GM18511 (cell line): ENCODE results near the gene IQSEC1.
"Not testable (repeated sequence)": the region's sequence is repeated elsewhere in the genome, so short reads cannot be mapped to it uniquely, and the experiment has no call there.

Experiments used
- ATAC-seq: cut with Tn5 transposase; IDR thresholded peaks from one replicate; pipeline ENCODE4 v1.9.1; 2021; ENCODE audit warnings: mild to moderate bottlenecking, moderate library complexity; ENCODE audit not compliant: unreplicated experiment

IQSEC1 gene

DNA sequence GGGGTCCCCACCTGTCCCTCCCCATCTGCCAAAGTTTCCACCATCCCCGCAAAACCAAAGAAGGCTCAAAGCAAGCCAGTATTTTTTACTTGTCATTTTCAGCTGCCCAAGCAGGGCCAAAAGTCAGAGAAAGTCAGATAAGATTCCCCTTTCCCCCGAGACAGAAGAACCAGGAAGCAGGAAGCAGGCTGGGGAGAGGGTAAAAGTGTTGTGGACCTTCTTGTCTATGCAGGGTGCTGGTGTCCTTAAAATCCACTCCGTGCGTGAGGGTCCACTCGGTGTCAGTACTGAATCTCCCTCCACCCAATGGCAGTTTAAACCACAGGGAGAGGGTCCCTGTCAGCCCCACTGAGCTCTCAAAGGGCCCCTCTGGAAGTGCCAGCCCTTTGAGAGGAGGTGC is 211.6 kb downstream of the IQSEC1 start:
- ATAC-seq = no peak

DNA sequence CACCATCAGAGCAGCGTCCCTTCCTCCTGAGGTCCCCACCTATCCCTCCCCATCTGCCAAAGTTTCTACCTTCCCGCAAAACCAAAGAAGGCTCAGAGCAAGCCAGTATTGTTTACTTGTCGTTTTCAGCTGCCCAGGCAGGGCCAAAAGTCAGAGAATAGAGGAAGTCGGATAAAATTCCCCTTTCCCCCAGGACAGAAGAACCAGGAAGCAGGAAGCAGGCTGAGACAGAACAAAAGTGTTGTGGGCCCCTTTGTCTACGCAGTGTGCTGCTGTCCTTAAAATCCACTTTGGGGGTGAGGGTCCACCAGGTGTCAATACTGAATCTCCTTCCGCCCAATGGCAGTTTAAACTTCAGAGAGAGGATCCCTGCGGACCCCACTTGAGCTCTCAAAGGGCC is 213.4 kb downstream of the IQSEC1 start:
- ATAC-seq = no peak

DNA sequence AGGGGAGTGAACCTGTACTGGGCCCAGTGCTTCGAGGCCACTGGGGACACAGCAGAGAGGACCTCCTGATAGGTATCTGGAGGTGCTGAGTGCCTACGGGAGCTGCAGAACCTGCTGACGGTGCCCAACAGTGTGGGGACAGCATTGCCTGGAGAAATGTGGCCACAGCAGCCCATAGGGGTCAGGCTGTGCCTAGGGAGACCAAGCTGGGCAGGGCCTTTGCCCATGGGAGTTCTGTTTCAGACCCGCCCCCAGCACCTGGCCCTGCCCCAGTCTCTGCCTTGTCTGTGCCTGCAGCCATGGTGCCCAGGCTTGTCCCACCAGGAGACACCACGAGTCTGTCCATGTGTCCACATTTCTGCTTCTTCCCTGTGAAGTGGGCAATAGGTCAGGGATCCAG is 216.6 kb downstream of the IQSEC1 start:
- ATAC-seq = no peak

DNA sequence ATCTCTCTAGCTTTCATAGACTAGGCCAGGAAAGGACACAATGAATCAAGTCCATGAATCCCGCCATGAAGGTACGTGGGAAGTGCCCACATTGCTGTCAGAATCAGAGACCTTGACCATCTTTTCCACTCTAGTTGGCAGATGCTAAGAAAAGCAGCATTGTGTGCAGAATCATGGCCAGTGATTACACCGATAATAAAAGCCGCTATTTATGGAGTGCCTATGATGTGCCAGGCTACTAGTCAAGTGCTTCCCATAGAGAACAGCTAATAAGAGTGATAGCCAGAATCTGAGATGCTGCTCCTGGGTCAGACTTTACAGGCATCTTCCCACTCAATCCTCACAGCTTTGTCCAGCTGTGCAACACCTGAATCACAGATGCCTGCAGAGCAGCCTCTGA is 218.7 kb downstream of the IQSEC1 start:
- no peak for ATAC-seq

DNA sequence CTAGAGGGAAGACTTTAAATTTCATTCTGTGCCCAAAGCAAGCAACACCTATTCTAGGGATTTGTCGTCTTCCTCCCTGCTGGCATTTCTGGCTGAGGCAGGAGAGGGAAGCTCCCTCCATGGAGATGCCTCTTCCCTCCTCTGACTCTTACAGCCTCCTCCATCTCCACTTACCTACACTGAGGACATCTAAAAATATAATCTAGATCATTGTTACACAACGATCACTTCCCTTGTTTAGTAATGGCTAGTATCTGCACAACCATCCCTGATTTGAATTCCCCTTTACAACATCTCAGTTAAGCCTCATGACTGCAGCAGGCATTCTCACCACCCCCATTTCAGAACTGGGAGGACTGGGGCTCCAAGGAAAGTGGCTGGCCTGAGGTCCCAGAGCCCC is 219.4 kb downstream of the IQSEC1 start:
- not testable (repeated sequence) for ATAC-seq

DNA sequence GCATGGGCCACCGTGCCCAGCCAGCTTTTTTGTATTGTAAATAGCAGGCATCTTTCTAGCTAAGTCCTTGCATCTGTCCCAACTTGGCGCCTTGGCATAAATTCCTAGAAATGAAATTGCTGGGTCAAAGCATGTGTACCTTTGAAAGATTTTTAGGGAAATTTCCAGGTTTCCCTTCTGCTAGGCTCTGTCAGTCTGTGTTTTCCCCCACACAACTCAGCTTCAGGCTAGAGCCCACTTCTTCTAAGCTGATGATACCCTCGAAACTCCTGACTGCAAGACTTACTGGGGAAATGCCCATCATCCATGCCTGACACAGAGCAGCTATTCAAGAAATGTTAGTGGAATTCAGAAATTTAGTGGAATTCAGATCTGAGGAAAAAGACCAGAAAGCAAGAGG is 221.0 kb downstream of the IQSEC1 start:
- ATAC-seq = no peak
